Measurements from ENCODE around the gene PARK7.

- TF ChIP-seq POLR2A (IDR thresholded peaks at IDR 0.05) = no peak
- no peak for TF ChIP-seq CTCF (IDR thresholded peaks at IDR 0.05)
- no peak for TF ChIP-seq POLR2AphosphoS5 (IDR thresholded peaks at IDR 0.05)
Measured at GRCh38 chr1:7983086-7983778, 21.7 kb downstream of the PARK7 start.

Measured in transverse colon (tissue), 4 donors.